Osteocyte (in vitro differentiated cells): ENCODE data around the gene ZC3H8. TPM values are rescaled to one million over a fixed set of nuclear protein-coding genes. Genes with fewer than 3 reads are reported as not detected.

Experiments used
- DNase-seq: peaks from one replicate; pipeline ENCODE4 v3.0.0; 2021; ENCODE audit warnings: mixed read lengths; ENCODE audit not compliant: unreplicated experiment; ENCODE audit errors: extremely low spot score
- H3K27ac Mint-ChIP-seq: one replicate; pipeline ENCODE4 v1.8.0; 2021; ENCODE audit warnings: mild to moderate bottlenecking, mixed read lengths; ENCODE audit not compliant: unreplicated experiment
- H3K27me3 Mint-ChIP-seq: one replicate; pipeline ENCODE4 v1.8.0; 2021; ENCODE audit warnings: mixed read lengths; ENCODE audit not compliant: unreplicated experiment
- H3K36me3 Mint-ChIP-seq: one replicate; pipeline ENCODE4 v1.8.0; 2021; ENCODE audit warnings: mixed read lengths; ENCODE audit not compliant: unreplicated experiment
- H3K4me1 Mint-ChIP-seq: one replicate; pipeline ENCODE4 v1.8.0; 2021; ENCODE audit warnings: mixed read lengths; ENCODE audit not compliant: unreplicated experiment
- H3K4me3 Mint-ChIP-seq: one replicate; pipeline ENCODE4 v1.8.0; 2021; ENCODE audit warnings: mild to moderate bottlenecking, moderate library complexity, mixed read lengths; ENCODE audit not compliant: unreplicated experiment
- H3K9me3 Mint-ChIP-seq: one replicate; pipeline ENCODE4 v1.8.0; 2021; ENCODE audit warnings: mixed read lengths; ENCODE audit not compliant: unreplicated experiment
- CTCF ChIP-seq: fragments of 200-600 bp; sonication (generic); IDR thresholded peaks from 2 replicates; pipeline ENCODE4 v1.5.0; 2021; ENCODE audit warnings: antibody characterized with exemption, mild to moderate bottlenecking, moderate library complexity
- total RNA-seq: library from RNA; stranded (reverse); gene quantifications from 2 replicates; pipeline ENCODE4 v1.2.1, GENCODE V29; 2021

Gene ZC3H8
- total RNA-seq, 1 donor from 2014 or later, result 9.9 TPM

GRCh38 chr2:112244854-112245253, 10.0 kb downstream of the ZC3H8 start:
- H3K36me3 Mint-ChIP-seq, result peaks cover 23% of the 10 kb centered on the region
- no peak overlapping the region for H3K4me3 Mint-ChIP-seq
- H3K9me3 Mint-ChIP-seq, result peaks cover 5% of the 10 kb centered on the region
- no peak for TF ChIP-seq CTCF
- H3K4me1 Mint-ChIP-seq, result peaks cover 3% of the 10 kb centered on the region
- no peak for DNase-seq
- no peaks in the 10 kb centered on the region for H3K27me3 Mint-ChIP-seq
- no peak overlapping the region for H3K27ac Mint-ChIP-seq

GRCh38 chr2:112243233-112243632, 11.6 kb downstream of the ZC3H8 start:
- H3K36me3 Mint-ChIP-seq, result peaks cover 20% of the 10 kb centered on the region
- no peak for DNase-seq
- H3K4me3 Mint-ChIP-seq, result no peak overlapping the region
- peaks cover 5% of the 10 kb centered on the region for H3K9me3 Mint-ChIP-seq
- peaks cover 3% of the 10 kb centered on the region for H3K4me1 Mint-ChIP-seq
- H3K27me3 Mint-ChIP-seq, result no peaks in the 10 kb centered on the region
- no peak for TF ChIP-seq CTCF
- H3K27ac Mint-ChIP-seq, result no peak overlapping the region

GRCh38 chr2:112242384-112242783, 12.5 kb downstream of the ZC3H8 start:
- peaks cover 5% of the 10 kb centered on the region for H3K9me3 Mint-ChIP-seq
- H3K27ac Mint-ChIP-seq, result no peak overlapping the region
- H3K4me1 Mint-ChIP-seq, result peaks cover 3% of the 10 kb centered on the region
- no peak for DNase-seq
- no peak for TF ChIP-seq CTCF
- H3K36me3 Mint-ChIP-seq, result peaks cover 19% of the 10 kb centered on the region
- no peaks in the 10 kb centered on the region for H3K27me3 Mint-ChIP-seq
- no peak overlapping the region for H3K4me3 Mint-ChIP-seq

- H3K36me3 Mint-ChIP-seq, result peaks cover 11% of the 10 kb centered on the region
- no peak overlapping the region for H3K27ac Mint-ChIP-seq
- DNase-seq, result no peak
- TF ChIP-seq CTCF, result no peak
- no peaks in the 10 kb centered on the region for H3K27me3 Mint-ChIP-seq
- peaks cover 3% of the 10 kb centered on the region for H3K4me1 Mint-ChIP-seq
- H3K4me3 Mint-ChIP-seq, result no peak overlapping the region
- H3K9me3 Mint-ChIP-seq, result no peaks in the 10 kb centered on the region
These were observed 15.0 kb downstream of the ZC3H8 start for GRCh38 chr2:112239862-112240261.

GRCh38 chr2:112230371-112230770, 24.5 kb downstream of the ZC3H8 start:
- Mint-ChIP-seq H3K27ac (no peak overlapping the region), H3K9me3 (no peaks in the 10 kb centered on the region), H3K4me3 (no peak overlapping the region), H3K27me3 (no peaks in the 10 kb centered on the region), H3K36me3 (peaks cover 20% of the 10 kb centered on the region), H3K4me1 (peaks cover 10% of the 10 kb centered on the region)
- no peak for TF ChIP-seq CTCF
- DNase-seq, result no peak
